HG03103 (cell line): ENCODE measurements around the gene FRYL.
"Not testable (repeated sequence)": the region's sequence is repeated elsewhere in the genome, so short reads cannot be mapped to it uniquely, and the experiment has no call there.

Source experiments
- ATAC-seq: cut with Tn5 transposase; IDR thresholded peaks from one replicate; pipeline ENCODE4 v1.9.1; 2021; ENCODE audit warnings: low read depth; ENCODE audit not compliant: unreplicated experiment

Gene FRYL

GRCh38 chr4:48787056-48787455, 7.0 kb upstream of the FRYL start:
- no peak for ATAC-seq

DNA sequence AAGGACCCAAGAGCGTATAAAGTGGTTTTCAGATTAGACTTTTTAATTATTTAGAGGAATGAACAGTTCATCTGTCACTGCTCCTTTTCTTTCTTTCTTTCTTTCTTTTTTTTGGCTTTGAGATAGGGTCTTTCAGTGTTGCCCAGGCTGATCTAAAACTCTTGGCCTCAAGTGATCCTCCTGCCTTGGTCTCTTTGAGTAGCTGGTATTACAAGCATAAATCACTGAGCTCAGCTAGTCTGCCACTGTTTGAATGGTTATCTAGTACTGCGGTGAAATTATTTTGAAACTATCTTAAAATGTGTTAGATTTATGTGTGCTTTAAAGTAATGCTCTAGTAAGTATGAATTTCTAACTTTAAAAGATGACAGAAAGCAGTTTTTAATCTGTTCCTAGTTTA, 6.5 kb upstream of the FRYL start:
- ATAC-seq, result no peak

GRCh38 chr4:48785302-48785701, 5.2 kb upstream of the FRYL start:
- ATAC-seq, result no peak

GRCh38 chr4:48781968-48782367, 1.9 kb upstream of the FRYL start:
- ATAC-seq, result no peak

DNA sequence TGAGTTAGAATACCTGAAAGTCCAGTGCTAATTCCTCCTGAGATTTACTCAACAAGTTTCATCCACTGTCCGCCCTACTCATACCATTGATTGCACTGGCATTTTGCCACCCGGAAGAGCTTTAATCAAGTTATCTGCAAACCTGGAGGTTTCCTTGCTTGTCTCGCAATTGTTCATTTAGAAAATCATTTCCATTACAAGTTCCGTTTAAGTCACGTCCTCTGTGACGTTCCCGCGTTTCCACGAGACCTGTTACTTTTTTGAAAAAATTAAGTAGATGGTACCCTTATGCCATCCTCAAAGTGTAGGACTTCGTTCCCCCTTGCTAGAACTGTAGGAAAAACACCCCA, 761 bp upstream of the FRYL start:
- no peak for ATAC-seq

GRCh38 chr4:48779095-48779997, 733 bp downstream of the FRYL start:
- ATAC-seq, result peak; percentile 28

DNA sequence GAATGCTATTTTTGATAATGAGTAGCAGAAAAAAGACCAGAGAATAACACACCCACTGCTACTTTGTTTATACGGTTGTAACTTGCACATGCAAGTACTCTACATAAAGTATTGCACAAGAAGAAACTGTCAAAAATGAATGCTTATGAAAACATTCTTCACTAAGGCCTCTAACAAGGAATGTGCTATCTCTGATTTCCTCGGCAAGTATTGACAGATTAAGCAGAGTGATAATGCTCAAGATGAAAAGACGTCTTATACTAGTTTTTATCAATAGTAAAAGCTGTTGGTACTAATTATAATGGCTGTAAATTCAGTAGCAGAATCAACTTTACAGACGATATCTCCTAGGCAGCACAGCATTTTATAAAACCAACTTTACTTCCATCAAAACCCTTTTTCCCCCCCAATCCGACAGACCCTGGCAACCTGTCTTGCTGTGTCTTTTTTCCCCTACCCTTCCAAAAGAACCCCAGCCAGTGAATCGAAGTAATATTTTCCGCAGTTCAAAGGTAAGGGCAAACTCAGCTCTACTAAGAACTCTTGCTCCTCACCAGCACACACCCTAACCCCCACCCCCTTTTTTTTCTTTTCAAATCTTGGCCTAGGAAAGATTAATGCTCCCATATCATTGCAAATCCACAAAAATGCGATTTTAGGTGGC, 1.5 kb downstream of the FRYL start:
- ATAC-seq, result no peak

- no peak for ATAC-seq
Observed at GRCh38 chr4:48777739-48778138, 2.3 kb downstream of the FRYL start.

DNA sequence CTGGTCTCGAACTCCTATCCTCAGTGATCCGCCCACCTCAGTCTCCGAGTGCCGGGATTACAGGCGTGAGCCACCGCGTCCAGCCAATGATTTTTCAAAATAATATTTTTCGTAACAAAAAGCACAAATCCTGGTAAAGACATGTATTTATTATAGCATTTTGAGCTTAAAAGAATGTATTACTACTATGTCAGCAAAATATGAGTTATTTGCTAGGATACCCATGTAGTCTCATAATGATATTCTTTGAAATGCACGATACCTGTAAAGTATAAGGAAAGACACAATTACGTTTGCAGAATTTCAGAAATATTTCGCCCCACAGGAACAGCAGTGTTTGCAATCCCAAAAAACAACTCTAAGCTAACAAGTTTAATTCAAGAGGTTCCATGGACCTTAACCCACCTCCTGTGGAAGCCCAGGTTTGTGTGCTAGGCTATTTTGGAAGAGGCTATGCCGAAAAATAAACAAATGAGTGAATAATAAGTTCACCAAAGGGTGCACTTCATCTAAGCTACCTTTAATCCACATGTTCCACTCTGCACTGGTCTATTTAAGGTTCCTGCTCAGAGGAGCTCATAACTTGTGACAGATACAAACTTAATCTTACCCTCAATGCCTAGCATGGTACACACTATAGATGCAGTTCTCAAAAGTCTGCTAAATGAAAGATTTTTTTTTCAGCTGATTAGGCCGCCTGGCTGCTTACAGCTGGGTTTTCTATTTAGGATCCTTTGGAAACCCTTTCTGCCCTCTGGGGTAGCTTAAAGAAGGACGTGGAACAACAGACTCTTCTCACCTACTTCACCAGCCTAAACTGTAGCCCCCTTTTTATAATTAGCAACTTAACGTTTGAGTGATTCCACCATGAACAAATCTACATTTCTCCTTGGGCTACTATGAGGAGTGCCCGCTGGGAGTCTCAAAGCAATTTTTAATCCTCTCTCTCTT, 5.0 kb downstream of the FRYL start:
- no peak for ATAC-seq

DNA sequence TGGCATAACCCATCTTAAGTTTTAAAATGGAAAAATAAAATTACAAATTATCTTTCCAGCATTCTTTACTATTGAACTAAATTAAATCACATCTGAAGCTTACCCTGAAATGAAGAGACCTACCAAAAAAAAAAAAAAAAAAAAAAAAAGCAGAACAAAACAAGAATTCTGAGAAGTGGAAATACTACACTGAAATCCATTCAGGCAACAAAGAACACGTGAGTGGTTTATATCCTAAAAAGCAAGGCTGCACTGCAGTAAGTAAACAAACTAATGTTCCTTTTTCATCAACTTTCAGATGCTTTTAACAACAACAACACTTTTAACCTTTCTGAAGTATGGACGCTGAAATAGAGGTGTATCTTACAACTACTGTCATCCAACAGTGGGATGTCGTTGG, 7.5 kb downstream of the FRYL start:
- no peak for ATAC-seq

- ATAC-seq, result no peak
Observed at GRCh38 chr4:48767055-48767929, 12.8 kb downstream of the FRYL start.

DNA sequence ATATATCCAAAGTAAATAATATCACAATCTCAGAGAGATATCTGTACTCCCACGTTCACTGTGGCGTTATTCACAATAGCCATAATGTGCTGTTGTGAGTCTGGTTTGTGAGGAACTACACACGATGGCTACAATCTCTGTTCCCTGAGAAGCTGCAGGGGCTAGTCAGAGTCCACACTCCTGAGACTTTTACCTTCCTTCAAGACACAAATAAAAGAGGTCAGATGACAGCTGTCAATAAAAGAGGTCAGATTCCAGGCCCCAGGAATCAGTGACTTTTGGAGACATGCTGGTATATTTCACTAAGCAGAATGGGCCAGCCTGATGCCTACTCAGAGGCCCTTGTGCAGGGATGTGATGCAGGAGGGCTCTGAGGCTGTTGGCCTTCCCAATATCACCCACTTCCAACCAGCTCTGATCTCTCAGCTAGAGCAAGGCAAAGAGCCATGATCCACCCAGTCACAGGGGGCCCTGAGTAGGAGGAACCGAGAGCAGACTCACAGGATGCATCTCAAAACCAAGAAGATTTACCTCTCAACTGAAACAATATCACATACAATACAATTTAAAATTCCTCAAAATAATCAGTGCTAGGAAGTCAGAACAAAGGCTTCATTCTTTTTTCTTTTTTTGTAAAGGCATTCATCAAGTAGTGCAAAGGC, 13.8 kb downstream of the FRYL start:
- peak; percentile 77 for ATAC-seq

- no peak for ATAC-seq
Observed at GRCh38 chr4:48762408-48762807, 17.7 kb downstream of the FRYL start.

DNA sequence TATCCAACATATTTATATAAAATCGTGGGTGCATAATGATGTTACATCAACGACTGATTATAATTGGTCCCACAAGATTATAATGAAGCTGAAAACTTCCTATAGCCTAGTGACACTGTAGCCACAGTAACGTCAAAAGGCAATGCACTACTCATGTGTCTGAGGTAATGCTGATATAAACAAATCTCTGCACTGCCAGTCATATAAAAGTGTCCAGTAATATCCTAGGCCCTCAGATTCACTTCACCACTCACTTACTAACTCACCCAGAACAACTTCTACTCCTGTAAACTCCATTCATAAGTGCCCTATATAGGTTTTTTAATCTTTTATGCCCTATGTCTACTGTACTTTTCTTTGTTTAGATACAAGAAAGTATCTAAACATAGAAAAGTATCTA, 18.8 kb downstream of the FRYL start:
- ATAC-seq, result no peak

DNA sequence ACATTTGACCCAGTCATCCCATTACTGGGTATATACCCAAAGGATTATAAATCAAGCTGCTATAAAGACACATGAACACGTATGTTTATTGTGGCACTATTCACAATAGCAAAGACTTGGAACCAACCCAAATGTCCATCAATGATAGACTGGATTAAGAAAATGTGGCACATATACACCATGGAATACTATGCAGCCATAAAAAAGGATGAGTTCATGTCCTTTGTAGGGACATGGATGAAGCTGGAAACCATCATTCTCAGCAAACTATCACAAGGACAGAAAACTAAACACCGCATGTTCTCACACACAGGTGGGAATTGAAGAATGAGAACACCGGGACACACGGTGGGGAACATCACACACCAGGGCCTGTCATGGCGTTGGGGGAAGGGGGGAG, 21.4 kb downstream of the FRYL start:
- ATAC-seq, result not testable (repeated sequence)

- no peak for ATAC-seq
Observed at GRCh38 chr4:48756689-48757220, 23.3 kb downstream of the FRYL start.

GRCh38 chr4:48755281-48755680, 24.8 kb downstream of the FRYL start:
- ATAC-seq, result no peak

- ATAC-seq, result no peak
Observed at GRCh38 chr4:48753159-48753558, 26.9 kb downstream of the FRYL start.

DNA sequence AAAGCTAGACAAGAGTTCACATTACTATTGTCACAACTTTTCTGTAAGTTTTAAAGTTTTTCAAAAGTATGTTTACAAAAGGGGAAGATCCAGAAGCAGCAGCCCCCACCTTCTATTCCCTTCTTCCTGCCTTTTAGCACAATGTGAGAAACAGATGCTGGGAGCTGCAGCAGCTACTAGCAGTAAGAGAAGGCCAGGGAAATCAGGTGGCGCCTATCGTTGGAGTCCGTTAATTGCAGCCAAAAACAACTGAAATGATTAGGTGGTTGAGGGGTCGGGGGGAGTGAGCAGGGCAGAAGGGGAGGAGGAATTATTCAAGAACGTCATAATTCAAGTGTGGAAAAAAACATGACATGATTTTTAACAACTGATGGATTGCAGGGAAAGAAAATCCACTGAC, 27.4 kb downstream of the FRYL start:
- ATAC-seq, result no peak
